Uterus (tissue), 4 donors: ENCODE measurements around the gene SIDT1. TPM values are rescaled to one million over a fixed set of nuclear protein-coding genes. Genes with fewer than 3 reads are reported as not detected.

ENCODE experiments used
- DNase-seq, 2 donors: peaks; one replicate each; pipeline ENCODE4 v3.0.0-alpha.2; 2019 to 2020
- H3K27ac ChIP-seq, 2 donors: fragments of 200-600 bp; sonication (generic); 1 replicate in 1 of 2; 2 replicates in 1 of 2; pipeline ENCODE4 v1.5.1; 2016 to 2018
- H3K27me3 ChIP-seq, 2 donors: fragments of 200-600 bp; sonication (generic); one replicate each; pipeline ENCODE4 v1.5.1; 2018 to 2019; ENCODE audit warnings: control low read depth in 1 of 2
- H3K36me3 ChIP-seq, 2 donors: fragments of 200-600 bp; sonication (generic); one replicate each; pipeline ENCODE4 v1.5.1; 2019; ENCODE audit warnings: control low read depth in 1 of 2
- H3K4me1 ChIP-seq, 2 donors: fragments of 200-600 bp; sonication (generic); one replicate each; pipeline ENCODE4 v1.5.1; 2018 to 2019; ENCODE audit warnings: control low read depth in 1 of 2
- H3K4me3 ChIP-seq, 2 donors: fragments of 200-600 bp; sonication (generic); 1 replicate in 1 of 2; 2 replicates in 1 of 2; pipeline ENCODE4 v1.5.1; 2018 to 2019; ENCODE audit warnings: mild to moderate bottlenecking in 1 of 2
- H3K9me3 ChIP-seq, 2 donors: fragments of 200-600 bp; sonication (generic); one replicate each; pipeline ENCODE4 v1.5.1; 2019; ENCODE audit warnings: control low read depth in 1 of 2
- CTCF ChIP-seq, 4 experiments: fragments of 200-600 bp in 2 of 4; fragments of 450-650 bp in 2 of 4; sonication (generic) in 2 of 4; IDR thresholded peaks; one replicate each; pipeline ENCODE4 v1.5.1; 2016 to 2019; ENCODE audit warnings: antibody characterized with exemption in 4 of 4, mild to moderate bottlenecking in 2 of 4, moderate library complexity in 1 of 4
- POLR2A ChIP-seq, 2 donors: fragments of 450-650 bp; IDR thresholded peaks; one replicate each; pipeline ENCODE4 v1.6.1; 2016; ENCODE audit warnings: antibody characterized with exemption in 2 of 2, mild to moderate bottlenecking in 1 of 2, moderate library complexity in 1 of 2
- intact Hi-C: fragments of 100-400 bp; cut with DNase I; formaldehyde crosslinking; loops from one replicate; pipeline ENCODE4 v1.15.1; 2023; ENCODE audit warnings: low total_unique reads
- total RNA-seq, 4 donors: library from RNA; depleted of rRNA in 3 of 4; stranded (reverse); fragments of >200 nt in 3 of 4; gene quantifications; one replicate each; pipeline versions ENCODE4 v1.1.0 to v1.2.4, GENCODE V29; 2014 to 2023
- donor health status: DM: yes; HTN: yes; CAD: no.

The SIDT1 gene
- total RNA-seq, 4 donors from 2014 or later, result 1.8 to 3.7 TPM; not detected in 2

GRCh38 chr3:113628316-113628715 lies 96.0 kb downstream of the SIDT1 start:
- H3K4me1 ChIP-seq, result no peaks in the 10 kb centered on the region
- no peak overlapping the region for H3K4me3 ChIP-seq
- H3K36me3 ChIP-seq, result no peaks in the 10 kb centered on the region
- H3K9me3 ChIP-seq, result no peaks in the 10 kb centered on the region
- TF ChIP-seq CTCF (IDR thresholded peaks at IDR 0.05) (no peak), POLR2A (IDR thresholded peaks at IDR 0.05) (no peak)
- H3K27ac ChIP-seq, result no peak overlapping the region
- intact Hi-C loops, result no loop called here
- H3K27me3 ChIP-seq, result no peaks in the 10 kb centered on the region
- DNase-seq, result no peak

- no peak overlapping the region for H3K4me3 ChIP-seq
- H3K36me3 ChIP-seq, result no peaks in the 10 kb centered on the region
- intact Hi-C loops, result no loop called here
- TF ChIP-seq CTCF (IDR thresholded peaks at IDR 0.05), result no peak
- TF ChIP-seq POLR2A (IDR thresholded peaks at IDR 0.05), result no peak
- no peak for DNase-seq
- no peaks in the 10 kb centered on the region for H3K4me1 ChIP-seq
- no peaks in the 10 kb centered on the region for H3K9me3 ChIP-seq
- no peaks in the 10 kb centered on the region for H3K27me3 ChIP-seq
- H3K27ac ChIP-seq, result no peak overlapping the region
These were observed 96.4 kb downstream of the SIDT1 start for GRCh38 chr3:113628788-113629187.

- intact Hi-C loops, result no loop called here
- DNase-seq, result no peak
- TF ChIP-seq POLR2A (IDR thresholded peaks at IDR 0.05) (no peak), CTCF (IDR thresholded peaks at IDR 0.05) (no peak)
- no peaks in the 10 kb centered on the region for H3K9me3 ChIP-seq
- no peak overlapping the region for H3K4me3 ChIP-seq
- H3K27ac ChIP-seq, result no peak overlapping the region
- no peaks in the 10 kb centered on the region for H3K4me1 ChIP-seq
- H3K27me3 ChIP-seq, result no peaks in the 10 kb centered on the region
- no peaks in the 10 kb centered on the region for H3K36me3 ChIP-seq
These were observed 97.4 kb downstream of the SIDT1 start for GRCh38 chr3:113629584-113630421.

GRCh38 chr3:113630956-113631542 lies 98.7 kb downstream of the SIDT1 start:
- no peak overlapping the region for H3K27ac ChIP-seq
- DNase-seq, result no peak
- no peak for TF ChIP-seq POLR2A (IDR thresholded peaks at IDR 0.05)
- no peak for TF ChIP-seq CTCF (IDR thresholded peaks at IDR 0.05)
- H3K27me3 ChIP-seq, result no peaks in the 10 kb centered on the region
- no peak overlapping the region for H3K4me3 ChIP-seq
- H3K36me3 ChIP-seq, result no peaks in the 10 kb centered on the region
- no peaks in the 10 kb centered on the region for H3K9me3 ChIP-seq
- no peaks in the 10 kb centered on the region for H3K4me1 ChIP-seq
- intact Hi-C loops, result no loop called here

- intact Hi-C loops, result no loop called here
- no peaks in the 10 kb centered on the region for H3K4me1 ChIP-seq
- TF ChIP-seq POLR2A (IDR thresholded peaks at IDR 0.05) (no peak), CTCF (IDR thresholded peaks at IDR 0.05) (no peak)
These were observed 99.2 kb downstream of the SIDT1 start for GRCh38 chr3:113631573-113631972.

More at GRCh38 chr3:113631573-113631972, 99.2 kb downstream of the SIDT1 start:
- Histone ChIP-seq H3K27me3 (no peaks in the 10 kb centered on the region), H3K4me3 (no peak overlapping the region), H3K36me3 (no peaks in the 10 kb centered on the region), H3K9me3 (no peaks in the 10 kb centered on the region), H3K27ac (no peak overlapping the region)
- DNase-seq, result no peak
